ENCODE results near the gene HOTAIR. TPM values are rescaled to one million over a fixed set of nuclear protein-coding genes. Genes with fewer than 3 reads are reported as not detected.
A peak's percentile ranks its signal among the peaks of the same experiment; 100 is the strongest.

HOTAIR gene
- polyA plus RNA-seq, 3 donors from 2014 or later = not detected

DNA sequence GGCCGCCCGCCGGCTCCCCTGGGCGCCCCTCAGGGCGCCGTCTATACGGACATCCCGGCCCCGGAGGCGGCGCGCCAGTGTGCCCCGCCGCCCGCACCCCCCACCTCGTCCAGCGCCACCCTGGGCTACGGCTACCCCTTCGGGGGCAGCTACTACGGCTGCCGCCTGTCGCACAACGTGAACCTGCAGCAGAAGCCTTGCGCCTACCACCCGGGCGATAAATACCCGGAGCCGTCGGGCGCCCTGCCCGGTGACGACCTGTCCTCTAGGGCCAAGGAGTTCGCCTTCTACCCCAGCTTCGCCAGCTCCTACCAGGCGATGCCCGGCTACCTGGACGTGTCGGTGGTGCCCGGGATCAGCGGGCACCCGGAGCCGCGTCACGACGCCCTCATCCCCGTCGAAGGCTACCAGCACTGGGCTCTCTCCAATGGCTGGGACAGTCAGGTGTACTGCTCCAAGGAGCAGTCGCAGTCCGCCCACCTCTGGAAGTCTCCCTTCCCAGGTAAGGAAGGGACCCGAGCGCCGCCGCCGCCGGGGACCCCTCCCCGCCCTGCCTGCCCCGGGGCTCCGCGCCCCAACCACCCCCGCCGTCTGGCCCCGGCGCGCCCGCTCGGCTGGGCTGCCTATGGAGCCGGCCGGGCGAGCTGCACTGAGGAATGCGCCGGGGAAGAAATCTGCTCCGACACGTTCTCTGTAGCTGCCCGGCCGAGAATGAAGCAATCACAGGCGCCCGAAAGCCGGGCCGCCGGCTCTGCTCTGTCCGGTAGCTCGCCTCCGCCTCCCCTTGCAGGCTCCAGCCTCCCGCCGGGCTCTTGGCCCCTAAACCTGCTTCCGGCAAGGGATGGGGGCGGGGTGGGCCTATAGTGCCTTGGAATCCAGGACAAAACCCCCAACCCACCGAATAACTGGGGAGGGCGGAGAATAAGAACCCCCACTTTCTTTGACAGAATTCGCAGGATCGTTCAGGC, 35.3 kb downstream of the HOTAIR start:
- no peak for DNase-seq
- Mint-ChIP-seq H3K36me3 (peaks cover 0 to 3% (median 0%) of the 10 kb centered on the region in 3 donors), H3K27me3 (ENCODE audit: low read depth in 3 of 3) (peaks cover 33 to 64% (median 51%) of the 10 kb centered on the region in 3 donors), H3K9me3 (no peaks in the 10 kb centered on the region), H3K27ac (no peak overlapping the region), H3K4me1 (peaks cover 0 to 4% of the 10 kb centered on the region in 2 donors), H3K4me3 (no peak overlapping the region)

DNA sequence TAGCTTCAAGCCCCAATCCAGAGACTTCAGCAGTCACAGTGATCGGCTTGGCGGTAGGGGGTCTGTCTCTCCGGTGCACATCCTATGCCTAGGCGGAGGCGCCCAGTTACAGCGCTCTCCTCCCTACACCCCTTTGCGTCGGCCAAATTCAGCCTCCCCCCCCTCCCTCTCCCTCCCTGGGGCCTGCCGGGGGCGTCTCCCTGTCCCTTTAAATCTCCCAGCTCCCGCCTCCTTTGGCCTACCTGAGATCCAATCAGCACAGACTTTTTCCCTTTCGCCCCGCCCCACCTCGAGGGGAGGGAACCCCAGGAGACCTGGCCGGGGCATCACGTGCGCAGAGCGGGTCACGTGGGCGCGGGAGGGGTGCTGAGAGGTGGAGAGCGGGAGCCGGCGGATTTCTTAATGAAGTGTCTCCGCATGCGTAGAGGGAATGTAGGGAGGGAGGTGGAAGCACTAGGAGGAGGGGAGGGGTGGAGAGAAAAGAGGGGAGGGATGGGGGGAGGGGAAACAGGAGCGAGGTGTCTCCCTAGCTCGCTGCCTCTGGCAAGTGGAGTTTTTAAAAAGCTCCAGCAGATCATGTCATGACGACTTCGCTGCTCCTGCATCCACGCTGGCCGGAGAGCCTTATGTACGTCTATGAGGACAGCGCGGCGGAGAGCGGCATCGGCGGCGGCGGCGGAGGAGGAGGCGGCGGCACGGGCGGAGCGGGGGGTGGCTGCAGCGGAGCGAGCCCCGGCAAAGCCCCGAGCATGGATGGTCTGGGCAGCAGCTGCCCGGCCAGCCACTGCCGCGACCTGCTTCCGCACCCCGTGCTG, 36.2 kb downstream of the HOTAIR start, which contains the start of gene HOXC13:
TSS of gene HOXC13 (plus strand) at position 506 of the 815 bp plus-strand sequence. CDS start at position 582, 76 bp downstream.
- peak in 1 of 3 donors; percentile 24 for DNase-seq
- H3K27me3 Mint-ChIP-seq (ENCODE audit: low read depth in 3 of 3) = peaks cover 33 to 62% (median 55%) of the 10 kb centered on the region in 3 donors
- no peak within 1 kb of the TSS for H3K27ac Mint-ChIP-seq
- peak within 1 kb of the TSS in 4 of 5 donors; percentile 12 to 52 (median 42) for H3K4me3 Mint-ChIP-seq
- peaks cover 0 to 4% of the 10 kb centered on the region in 2 donors for H3K4me1 Mint-ChIP-seq
- no peaks in the 10 kb centered on the region for H3K9me3 Mint-ChIP-seq
- H3K36me3 Mint-ChIP-seq = peaks cover 0 to 3% (median 0%) of the 10 kb centered on the region in 3 donors

DNA sequence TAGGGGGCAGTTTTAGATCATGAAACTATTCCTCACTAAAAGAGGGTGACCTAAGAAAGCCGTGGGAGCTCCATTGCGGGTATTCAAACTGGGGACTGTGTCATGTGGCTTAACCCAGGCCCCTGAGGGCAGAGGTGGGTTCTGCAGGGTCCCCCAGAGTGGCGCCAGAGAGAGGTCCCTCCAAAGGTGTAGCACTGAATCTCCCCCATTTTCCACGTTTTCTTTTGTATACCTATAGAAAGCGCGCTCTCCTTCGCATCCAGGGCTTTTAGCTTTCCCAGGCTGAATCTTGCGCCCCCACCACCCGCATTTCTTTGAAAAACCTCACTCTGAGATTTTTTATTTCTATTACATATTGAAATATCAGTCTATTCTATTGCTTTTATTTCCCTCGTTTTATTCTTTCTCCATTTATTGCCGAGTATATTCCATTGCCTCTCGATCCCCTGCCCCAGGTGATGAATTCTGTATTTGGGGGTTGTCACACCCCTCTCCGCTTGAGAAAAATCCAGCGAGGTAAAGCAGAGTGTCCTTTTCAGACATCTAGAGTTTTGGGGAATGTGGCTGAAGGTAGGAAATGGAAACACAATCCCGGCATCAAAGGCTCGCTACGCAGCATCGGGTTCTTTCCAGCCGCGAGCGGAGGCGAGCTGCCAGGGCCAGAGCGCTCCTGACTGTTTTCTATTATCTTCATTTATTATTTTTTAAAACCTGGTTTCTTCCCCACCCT, 37.0 kb downstream of the HOTAIR start:
- no peaks in the 10 kb centered on the region for H3K9me3 Mint-ChIP-seq
- DNase-seq = no peak
- H3K4me1 Mint-ChIP-seq = peaks cover 0 to 4% of the 10 kb centered on the region in 2 donors
- H3K27me3 Mint-ChIP-seq (ENCODE audit: low read depth in 3 of 3) = peaks cover 38 to 60% (median 53%) of the 10 kb centered on the region in 3 donors
- no peak overlapping the region for H3K27ac Mint-ChIP-seq
- H3K36me3 Mint-ChIP-seq = peaks cover 0 to 3% (median 0%) of the 10 kb centered on the region in 3 donors
- peak overlapping the region in 1 of 5 donors; percentile 63 for H3K4me3 Mint-ChIP-seq

DNA sequence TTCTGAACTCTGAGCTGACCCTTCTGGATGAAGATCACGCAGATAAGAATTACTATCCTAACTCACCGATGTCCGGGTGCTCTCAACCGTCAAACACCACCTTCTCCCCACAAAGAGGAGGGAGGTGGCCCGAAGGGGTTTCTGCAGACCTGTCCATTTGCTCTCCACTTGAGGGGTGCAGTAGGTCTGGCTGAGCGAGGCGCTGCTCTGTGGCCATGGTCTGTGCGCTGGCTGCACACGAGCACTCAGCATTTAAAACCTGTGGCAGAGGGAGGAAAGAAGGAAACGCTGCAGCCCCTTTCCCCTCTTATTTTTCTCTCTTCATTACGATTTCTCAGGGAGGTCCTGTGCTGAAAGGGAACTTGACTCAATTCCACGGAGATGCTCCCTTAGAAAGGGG, 37.7 kb downstream of the HOTAIR start:
- Mint-ChIP-seq H3K27ac (no peak overlapping the region), H3K27me3 (ENCODE audit: low read depth in 3 of 3) (peaks cover 38 to 60% (median 56%) of the 10 kb centered on the region in 3 donors), H3K4me3 (peak overlapping the region in 2 of 5 donors; percentile 7 to 63)

DNA sequence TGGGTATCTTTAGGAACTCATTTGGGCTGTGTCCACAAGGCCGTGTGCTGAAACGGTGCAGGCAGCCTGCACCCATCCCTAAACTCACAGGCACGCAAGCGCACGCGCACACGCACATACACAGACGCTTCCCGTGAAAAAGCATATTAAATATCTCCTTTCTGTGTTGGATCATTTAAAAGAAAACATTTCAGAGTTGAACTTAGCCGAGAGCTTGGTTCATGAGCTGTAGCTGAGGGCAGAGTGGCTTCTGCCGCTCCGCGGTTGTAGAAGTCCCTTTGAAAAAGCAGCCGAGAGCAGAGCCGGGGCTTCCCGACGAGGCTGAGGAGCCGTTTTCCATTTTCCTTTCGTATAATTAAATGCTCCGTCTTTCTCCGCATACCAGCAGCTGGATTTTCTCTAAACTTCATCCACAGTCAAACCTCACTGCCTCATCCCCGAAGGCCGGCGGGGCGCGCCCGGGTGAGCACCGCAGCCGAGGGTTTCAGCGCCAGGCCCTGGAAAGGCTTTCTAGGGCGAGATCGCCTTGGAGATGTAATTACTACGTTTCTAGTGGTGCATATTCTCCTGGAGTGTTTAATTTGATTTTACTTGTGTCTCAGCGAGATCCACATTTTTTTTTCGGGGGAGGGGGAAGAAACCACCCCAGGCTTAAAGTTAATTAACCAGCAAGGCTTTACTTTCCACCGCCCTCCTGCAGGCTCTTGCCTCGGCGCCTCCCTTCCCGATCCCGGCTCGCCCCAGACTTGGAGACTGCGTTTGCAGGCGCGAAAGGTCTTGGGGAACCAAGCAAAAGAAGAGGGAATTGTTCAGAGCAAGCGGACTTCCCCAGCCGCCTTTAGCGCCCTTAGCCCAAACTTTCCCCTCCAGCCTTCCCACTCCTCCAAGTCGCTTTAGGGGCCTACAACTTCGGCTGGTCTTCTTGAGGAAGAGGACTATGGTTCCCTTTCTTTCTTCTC, 39.1 kb downstream of the HOTAIR start:
- peaks cover 42 to 60% (median 56%) of the 10 kb centered on the region in 3 donors for H3K27me3 Mint-ChIP-seq (ENCODE audit: low read depth in 3 of 3)
- no peak overlapping the region for H3K27ac Mint-ChIP-seq
- peaks cover 0 to 4% of the 10 kb centered on the region in 2 donors for H3K4me1 Mint-ChIP-seq
- H3K4me3 Mint-ChIP-seq = peak overlapping the region in 1 of 5 donors; percentile 27
- peaks cover 0 to 3% (median 0%) of the 10 kb centered on the region in 3 donors for H3K36me3 Mint-ChIP-seq
- DNase-seq = no peak
- H3K9me3 Mint-ChIP-seq = no peaks in the 10 kb centered on the region

More for the DNA sequence above, 37.7 kb downstream of the HOTAIR start:
- Mint-ChIP-seq H3K9me3 (no peaks in the 10 kb centered on the region), H3K36me3 (peaks cover 0 to 3% (median 0%) of the 10 kb centered on the region in 3 donors), H3K4me1 (peaks cover 0 to 4% of the 10 kb centered on the region in 2 donors)
- DNase-seq = no peak

DNA sequence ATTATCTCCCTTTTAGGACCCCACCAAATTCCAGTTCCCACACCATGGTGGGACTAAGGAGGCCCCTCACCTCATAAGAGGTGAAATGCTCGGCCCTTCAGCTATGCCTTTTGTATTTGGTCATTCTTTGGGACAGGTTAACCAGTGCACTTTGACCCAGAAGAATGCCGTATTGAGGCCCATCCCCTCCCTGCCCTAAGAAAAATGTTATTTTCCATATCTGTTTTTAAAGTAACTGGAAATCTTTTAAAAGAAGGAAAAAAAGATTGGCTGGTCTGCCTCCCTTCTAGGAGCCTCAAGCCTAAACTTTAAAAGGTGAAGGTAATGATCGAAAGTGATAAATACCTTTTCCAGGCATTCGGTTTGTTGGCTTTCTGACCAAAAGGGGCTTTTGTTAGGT, 41.8 kb downstream of the HOTAIR start:
- peaks cover 47 to 60% (median 59%) of the 10 kb centered on the region in 3 donors for H3K27me3 Mint-ChIP-seq (ENCODE audit: low read depth in 3 of 3)
- DNase-seq = no peak
- H3K9me3 Mint-ChIP-seq = no peaks in the 10 kb centered on the region
- H3K4me1 Mint-ChIP-seq = peaks cover 0 to 2% of the 10 kb centered on the region in 2 donors
- no peak overlapping the region for H3K27ac Mint-ChIP-seq
- peaks cover 0 to 3% (median 0%) of the 10 kb centered on the region in 3 donors for H3K36me3 Mint-ChIP-seq
- no peak overlapping the region for H3K4me3 Mint-ChIP-seq

DNA sequence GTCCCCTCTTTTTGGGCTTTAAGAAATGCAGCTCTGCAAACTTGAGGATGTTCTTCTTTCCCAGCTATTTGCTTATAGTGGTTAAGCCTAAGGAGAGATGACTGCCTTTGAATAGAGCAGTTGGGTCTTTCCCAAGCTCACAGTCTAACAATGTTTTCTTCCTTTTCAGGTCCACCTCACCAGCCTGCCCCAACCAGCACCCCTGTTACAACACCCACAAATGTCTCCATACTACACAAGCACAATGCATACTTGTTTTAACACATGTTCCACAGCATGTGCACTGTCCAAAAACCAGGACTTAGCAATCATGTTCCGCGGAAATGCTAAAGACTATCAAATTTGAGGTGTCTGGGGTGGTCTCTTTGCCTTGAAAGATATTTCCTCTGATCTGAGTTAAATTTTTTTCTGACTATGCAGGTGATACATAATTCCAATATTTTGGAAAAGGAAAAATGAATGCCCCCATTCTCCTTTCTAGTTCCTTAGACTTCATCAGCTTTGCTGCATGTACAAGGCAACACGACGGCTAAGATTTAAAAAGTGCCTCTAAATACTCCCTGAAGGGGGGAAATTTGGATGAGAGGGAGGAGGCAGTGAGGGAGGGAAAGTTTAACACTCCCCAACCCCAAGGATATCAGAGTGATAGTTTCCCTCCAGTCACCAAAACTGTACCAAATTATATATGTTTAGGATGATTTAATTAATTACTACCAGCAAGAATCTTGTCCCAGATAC, 42.7 kb downstream of the HOTAIR start:
- Mint-ChIP-seq H3K27ac (no peak overlapping the region), H3K4me1 (peaks cover 0 to 2% of the 10 kb centered on the region in 2 donors), H3K4me3 (no peak overlapping the region), H3K9me3 (no peaks in the 10 kb centered on the region), H3K27me3 (ENCODE audit: low read depth in 3 of 3) (peaks cover 42 to 54% (median 52%) of the 10 kb centered on the region in 3 donors), H3K36me3 (peaks cover 0 to 3% (median 0%) of the 10 kb centered on the region in 3 donors)
- DNase-seq = no peak

DNA sequence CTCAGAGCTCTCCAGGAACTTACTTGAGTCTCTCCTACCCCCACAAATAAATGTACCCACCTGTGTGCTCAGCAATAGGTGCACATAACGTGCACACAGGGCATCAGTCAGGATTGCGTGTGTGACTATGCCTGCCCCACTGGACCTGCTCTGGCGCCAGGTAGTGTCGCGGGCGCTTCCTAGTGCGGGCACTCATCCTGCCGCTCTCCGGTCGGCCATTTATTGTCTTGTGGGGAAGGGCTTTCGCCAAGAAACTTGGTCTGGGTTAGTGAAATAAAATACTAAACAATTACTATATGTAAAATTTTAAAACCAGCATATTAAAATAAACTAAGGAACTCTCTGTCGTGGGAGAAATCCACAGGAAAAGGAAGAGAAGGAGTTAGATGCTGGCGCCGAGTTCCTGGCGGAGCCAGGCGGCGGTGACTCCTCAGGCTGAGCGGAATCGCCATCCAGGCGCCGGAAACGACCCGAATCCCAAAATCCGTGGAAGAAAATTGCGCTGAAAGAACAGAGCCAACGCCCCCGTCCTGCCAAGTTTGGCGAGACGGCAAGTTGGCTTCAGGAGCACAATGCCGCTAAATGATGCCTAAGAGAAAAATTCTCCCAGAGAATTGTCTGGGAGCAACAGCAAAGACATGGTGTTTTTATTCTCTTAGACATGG, 44.0 kb downstream of the HOTAIR start:
- Mint-ChIP-seq H3K27ac (no peak overlapping the region), H3K36me3 (no peaks in the 10 kb centered on the region), H3K27me3 (ENCODE audit: low read depth in 3 of 3) (peaks cover 43 to 58% (median 56%) of the 10 kb centered on the region in 3 donors), H3K4me3 (no peak overlapping the region), H3K9me3 (no peaks in the 10 kb centered on the region), H3K4me1 (peaks cover 0 to 2% of the 10 kb centered on the region in 2 donors)
- DNase-seq = no peak

DNA sequence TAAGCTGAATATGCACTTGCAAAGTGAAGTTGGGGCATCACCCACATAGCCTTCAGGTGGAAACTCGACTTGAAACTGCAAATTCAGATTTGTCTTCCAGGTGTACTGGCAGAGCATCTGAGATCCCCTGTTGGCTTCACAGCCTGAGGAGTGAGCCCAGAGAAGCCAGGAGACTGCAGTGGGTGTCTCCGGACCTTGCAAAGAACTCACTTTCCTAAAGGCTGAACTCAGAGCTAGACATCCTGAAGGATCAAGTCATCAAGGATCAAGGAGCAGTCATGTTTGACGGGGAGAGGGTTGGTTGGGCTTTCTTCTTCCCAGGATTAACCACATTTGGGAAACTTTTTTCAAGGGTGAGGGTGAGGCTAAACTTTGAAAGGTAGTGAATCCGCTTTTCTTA, 45.2 kb downstream of the HOTAIR start:
- H3K4me3 Mint-ChIP-seq = no peak overlapping the region
- H3K36me3 Mint-ChIP-seq = no peaks in the 10 kb centered on the region
- H3K27ac Mint-ChIP-seq = no peak overlapping the region
- H3K4me1 Mint-ChIP-seq = peaks cover 0 to 2% of the 10 kb centered on the region in 2 donors
- no peak for DNase-seq
- peaks cover 36 to 54% (median 49%) of the 10 kb centered on the region in 3 donors for H3K27me3 Mint-ChIP-seq (ENCODE audit: low read depth in 3 of 3)
- H3K9me3 Mint-ChIP-seq = no peaks in the 10 kb centered on the region

DNA sequence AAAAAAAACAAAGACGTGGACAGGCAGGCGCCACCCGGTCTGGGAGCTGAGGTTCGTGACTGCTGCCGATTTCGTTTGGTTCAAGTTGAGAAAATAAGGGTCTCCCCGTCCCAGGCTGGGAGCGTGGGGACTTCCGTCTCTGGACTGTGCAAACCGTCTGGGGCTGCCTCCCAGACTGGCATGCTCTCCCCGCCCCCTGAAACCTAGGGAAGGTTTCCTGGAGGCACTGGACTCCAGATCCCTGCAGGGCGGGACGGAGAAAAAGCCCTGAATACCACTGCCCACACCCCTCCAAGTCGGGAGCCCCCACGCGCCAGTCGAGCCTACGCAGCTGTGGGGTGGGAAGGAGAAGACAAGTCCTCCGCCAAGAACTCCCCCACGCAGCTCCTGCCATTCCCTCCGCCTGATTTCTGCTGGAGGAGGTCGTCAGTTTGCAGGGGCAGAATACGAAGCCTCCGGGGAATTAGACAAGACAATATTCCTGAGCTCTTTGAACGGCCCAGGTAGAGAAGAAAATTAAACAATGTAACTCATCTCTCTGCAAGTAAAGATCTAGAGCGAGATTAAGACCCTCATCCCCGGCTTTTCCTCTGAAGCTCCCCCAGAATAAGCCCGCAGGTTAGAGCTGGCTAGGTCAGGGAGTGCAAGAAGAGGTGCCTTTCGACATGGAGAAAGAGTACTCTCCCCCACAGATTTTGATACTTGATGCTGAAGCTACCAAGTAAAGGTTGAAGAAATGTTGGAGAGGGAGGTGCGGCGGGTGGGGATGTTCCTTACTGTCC, 46.5 kb downstream of the HOTAIR start:
- Mint-ChIP-seq H3K9me3 (no peaks in the 10 kb centered on the region), H3K4me3 (peak overlapping the region in 1 of 5 donors; percentile 34), H3K4me1 (peaks cover 0 to 2% of the 10 kb centered on the region in 2 donors), H3K36me3 (no peaks in the 10 kb centered on the region), H3K27me3 (ENCODE audit: low read depth in 3 of 3) (peaks cover 35 to 56% (median 49%) of the 10 kb centered on the region in 3 donors), H3K27ac (no peak overlapping the region)
- DNase-seq = no peak

Data from immature natural killer cell (primary cell).